Suprapubic skin (tissue), 3 donors: ENCODE results near the gene HSPG2.
"Not testable (repeated sequence)": the region's sequence is repeated elsewhere in the genome, so short reads cannot be mapped to it uniquely, and the experiment has no call there.

Experiments
- CTCF ChIP-seq, 2 donors: fragments of 200-600 bp in 1 of 2; fragments of 450-650 bp in 1 of 2; sonication (generic) in 1 of 2; IDR thresholded peaks; one replicate each; pipeline ENCODE4 v1.5.1; 2016 to 2019; ENCODE audit warnings: antibody characterized with exemption in 2 of 2, mild to moderate bottlenecking in 1 of 2, moderate library complexity in 1 of 2
- EP300 ChIP-seq: sonication (generic); formaldehyde crosslinking; IDR thresholded peaks from one replicate; pipeline ENCODE4 v1.6.1; 2017; ENCODE audit warnings: antibody characterized with exemption
- POLR2A ChIP-seq, 2 donors: fragments of 450-650 bp; IDR thresholded peaks; one replicate each; pipeline ENCODE4 v1.6.1; 2017; ENCODE audit warnings: antibody characterized with exemption in 2 of 2, mild to moderate bottlenecking in 2 of 2, moderate library complexity in 2 of 2

GRCh38 chr1:21967216-21967615, 30.1 kb upstream of the HSPG2 start:
- not testable (repeated sequence) for TF ChIP-seq EP300; POLR2A (IDR thresholded peaks at IDR 0.05); CTCF (IDR thresholded peaks at IDR 0.05)
